NCI-H446 treated with DMSO at 0.1 percent for 48 hours (cell line): Measurements from ENCODE around the gene PCSK2.

Experiments
- DNase-seq: peaks from one replicate; lab custom pipeline; 2025; lab: John Stamatoyannopoulos, UW

Gene PCSK2

DNA sequence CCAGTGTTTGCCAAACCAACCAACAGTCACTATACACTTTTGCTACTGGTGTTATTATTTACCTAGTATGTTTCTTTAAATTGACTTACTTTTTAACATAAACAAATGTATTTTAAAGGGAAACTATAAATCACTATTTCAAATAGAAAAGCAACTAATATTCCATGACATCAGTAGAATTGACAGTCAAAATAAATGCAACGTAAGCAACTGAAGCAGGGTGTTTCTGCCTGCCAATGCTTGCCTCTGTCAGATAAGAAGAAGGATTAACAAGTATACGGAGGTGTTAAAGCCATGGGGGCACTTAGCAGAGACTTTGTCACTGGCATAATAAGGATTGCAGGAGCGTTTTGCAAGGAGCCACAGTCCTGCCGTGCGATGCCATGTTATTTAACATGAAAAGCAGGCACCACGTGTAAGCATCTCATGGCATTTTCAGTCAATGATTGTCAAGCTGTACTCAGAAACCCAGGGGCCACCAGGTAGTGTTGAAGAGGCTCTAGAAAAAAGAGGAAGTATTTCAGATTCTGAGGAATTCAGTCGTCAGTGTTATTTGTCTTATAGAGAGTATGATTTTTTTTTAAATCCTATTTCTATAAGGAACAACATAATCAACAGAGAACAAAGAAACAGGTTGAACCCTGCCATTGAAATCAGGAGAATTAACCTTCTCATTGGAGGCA lies 172.6 kb downstream of the PCSK2 start:
- no peak for DNase-seq

DNA sequence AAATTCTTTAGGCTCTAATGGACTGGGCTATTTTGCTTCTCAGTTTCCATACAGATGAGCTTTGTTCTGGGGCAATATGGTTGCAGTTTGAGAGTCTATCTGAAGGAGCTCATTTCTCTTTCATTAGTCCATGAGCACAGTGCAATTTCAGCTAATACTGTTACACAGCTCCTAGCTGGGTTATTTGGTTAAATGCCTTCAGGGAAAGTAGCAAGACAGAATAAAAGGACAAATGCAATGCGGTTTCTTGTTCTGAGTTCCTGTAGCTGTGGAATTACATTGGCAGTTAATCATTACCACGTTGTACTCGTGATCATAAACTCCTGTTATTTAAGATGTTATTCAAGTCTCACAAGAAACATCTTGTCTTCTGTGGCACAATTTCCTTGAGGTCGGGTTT lies 176.6 kb downstream of the PCSK2 start:
- DNase-seq = no peak

DNA sequence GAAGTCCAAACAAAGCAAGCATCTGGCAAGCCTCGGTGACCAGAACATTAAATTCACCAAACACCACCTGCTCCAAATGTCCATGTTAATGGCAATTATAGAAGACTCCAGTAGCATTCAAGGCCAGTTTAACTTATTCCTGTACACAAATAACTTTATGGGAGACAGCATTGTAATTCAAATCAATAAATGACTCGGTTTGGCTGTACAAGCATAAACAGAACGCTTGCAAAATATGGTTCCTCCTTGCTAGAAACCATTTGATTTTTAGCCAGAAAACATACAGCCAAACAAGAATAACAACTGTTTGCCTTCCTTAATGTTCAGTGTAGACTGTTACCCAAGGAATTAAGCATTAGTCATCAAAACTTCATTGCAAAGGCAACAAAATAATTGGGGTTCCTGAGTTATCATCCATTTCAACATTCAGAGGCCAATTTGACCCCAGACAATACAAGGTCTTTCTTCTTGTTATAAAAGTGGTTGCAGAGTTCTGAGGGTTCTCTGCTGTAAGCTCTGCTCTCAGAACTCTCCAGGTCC lies 179.3 kb downstream of the PCSK2 start:
- DNase-seq = peak; percentile 88

DNA sequence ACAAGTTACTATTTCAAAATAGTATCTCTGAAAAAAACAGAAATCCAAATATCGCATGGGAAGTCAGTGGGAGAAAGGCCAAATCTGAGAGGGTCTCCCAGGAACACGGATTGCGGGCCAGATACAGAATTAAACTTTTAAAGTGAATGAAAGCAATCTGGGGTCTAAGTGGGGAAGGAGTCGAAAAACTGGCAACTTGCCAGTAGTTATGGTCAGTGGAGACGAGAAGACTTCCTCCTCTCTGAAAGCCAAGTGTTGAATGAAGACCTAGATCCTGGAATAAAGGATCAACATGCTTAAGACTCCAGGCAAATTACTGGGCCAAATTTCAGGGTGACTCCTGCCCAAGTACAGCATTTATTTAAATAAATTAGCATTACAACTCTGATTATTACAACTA lies 180.7 kb downstream of the PCSK2 start:
- DNase-seq = no peak

DNA sequence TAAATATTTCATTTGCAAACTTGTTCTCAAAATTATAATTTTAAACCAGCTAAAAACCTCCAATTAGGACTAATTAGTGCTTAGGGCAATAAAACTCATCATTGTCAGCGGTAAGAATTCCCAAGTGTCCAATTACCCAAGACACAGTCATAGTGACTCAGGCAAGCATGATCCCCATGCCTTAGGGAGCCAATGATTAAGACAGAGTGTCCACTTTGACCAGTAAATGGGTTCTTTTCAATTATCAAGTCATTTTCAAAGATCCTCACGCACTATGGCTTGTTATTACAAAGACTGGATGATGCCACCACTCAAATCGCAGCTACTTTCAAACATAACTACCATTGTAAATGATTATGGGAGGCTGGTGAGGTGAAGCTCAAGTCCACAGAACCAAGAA lies 190.4 kb downstream of the PCSK2 start:
- no peak for DNase-seq

DNA sequence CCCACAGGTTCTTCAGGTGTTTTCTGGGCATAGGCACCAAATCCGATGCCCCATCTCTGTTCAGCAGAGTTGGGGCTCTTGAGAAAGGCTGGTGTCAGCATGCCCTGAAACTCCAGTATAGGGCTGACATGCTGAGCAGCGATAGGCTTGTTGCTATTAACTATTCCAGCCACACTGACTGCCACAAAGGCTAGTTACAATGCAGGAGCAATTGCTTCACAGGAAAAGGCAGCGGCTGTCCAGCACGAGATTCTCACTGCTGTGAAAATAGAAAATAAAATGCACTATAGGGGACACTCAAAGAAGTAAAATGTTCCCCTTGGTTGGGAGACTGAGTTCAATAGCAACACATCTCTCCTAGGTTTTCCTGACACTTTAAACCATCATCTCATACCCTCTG lies 191.9 kb downstream of the PCSK2 start:
- no peak for DNase-seq

DNA sequence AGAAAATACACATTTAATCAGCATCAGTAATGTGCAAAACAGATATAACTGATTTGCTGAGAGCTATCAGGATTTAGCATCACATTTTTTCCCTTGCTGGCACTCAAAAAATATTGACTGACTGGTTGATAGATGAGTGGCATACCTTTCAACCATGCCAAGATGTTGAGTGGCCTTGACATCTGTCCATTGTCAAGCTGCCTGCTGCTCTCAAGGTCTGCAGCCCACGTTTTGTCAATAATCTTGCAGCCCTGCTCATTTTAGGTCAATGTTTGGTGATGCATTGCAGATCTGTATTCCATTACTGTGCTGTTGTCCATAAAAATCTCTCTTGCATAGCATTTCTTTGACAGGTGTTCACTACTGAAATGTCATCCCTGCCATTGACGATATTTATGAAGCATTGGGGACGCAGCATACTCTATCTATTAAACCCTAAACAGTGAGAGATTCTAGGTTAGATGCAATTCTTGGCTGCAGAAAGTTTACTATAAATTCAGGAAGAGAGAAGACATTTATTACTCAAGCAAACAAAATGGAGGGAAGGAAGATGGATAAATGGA lies 192.7 kb downstream of the PCSK2 start:
- peak; percentile 70 for DNase-seq

DNA sequence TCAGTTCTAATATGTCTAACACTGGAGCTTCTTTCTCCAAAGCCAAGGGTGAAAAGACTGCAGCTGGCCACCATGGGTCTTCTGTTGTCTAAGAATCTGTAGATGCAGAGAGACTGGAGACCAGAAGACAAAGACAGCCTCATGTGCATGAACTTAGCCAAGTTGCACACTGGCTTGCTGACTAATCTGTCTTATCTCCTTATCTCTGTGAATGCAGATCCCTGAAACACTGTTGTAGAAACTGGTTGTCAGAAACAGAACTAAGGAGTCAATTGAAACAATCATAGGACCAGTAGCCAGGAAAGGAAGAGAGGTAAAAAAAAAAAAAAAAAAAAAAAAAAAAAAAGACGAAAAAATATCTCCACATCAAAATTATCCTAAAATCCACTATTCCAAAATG lies 194.7 kb downstream of the PCSK2 start:
- no peak for DNase-seq

DNA sequence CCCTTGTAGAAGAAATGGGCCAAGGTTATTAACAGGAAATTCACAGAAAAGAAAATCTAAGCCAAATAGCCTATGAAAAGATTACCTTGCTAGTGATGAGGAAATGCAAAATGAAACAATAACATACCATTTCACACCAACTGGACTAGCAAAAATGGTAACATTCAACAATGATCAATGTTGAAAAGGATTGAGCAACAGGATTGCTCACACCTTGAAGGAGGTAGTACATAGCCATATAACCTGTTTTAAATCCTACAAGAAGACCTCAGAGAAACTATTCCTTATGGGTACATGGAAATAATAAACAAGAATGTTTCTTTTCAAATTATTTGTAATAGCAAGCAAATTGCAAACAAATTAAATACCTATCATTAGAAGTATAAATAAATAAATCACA lies 196.9 kb downstream of the PCSK2 start:
- no peak for DNase-seq

DNA sequence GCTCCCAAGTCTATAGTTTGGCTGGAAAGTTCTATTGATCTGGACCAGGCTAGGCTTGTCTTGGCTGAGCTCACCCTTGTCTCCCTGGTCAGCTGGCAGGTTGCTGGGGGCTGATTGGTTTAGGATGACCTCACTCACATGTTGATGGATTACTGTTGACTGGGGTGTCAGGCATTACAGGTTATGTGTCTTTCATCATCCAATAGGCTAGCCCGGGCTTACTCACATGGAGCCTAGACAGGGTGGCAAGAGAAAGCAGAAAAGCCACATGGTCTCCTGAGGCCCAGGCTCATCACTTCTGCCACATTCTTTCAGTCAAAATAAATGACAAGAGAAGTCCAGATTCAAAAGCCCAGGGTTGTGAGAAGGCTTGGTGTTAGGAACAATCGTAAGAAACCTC lies 200.8 kb downstream of the PCSK2 start:
- no peak for DNase-seq

DNA sequence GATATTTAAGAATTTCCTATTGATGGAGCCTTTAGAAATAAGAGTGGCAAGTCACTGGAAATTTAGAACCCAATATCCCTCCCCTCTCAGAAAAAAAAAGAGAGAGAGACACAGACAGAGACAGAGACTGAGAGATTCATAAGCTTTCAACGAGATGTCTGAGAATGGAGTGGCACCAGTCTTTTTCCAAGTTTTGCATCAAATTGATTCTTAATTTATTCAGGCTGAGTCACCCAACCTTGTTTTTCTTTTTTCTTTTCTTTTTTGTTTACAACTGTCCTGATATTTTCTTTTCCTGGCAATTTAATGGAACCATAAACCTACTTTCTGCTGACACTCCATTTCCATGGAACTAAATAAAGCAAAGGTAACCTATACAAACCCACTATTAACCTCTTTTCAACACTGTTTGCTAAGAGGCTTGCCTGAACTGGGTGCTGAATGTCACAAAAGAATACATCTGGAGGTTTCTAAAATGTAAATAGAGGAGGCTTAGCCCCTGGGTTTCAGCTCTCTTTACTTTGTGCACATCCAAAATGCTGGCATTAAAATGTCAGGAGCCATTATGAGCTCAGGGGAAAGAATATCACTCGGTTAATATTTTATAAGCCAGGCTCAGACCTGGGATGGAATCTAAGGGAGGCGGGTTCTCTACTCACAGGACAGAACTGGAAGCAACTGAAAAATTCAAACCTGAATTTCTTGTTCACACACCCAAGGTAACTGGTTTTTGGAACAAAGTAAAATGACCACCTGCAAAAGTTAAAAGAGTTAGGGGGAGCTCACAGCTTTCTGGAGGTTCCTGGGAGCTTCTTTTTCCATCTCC lies 203.5 kb downstream of the PCSK2 start:
- no peak for DNase-seq

DNA sequence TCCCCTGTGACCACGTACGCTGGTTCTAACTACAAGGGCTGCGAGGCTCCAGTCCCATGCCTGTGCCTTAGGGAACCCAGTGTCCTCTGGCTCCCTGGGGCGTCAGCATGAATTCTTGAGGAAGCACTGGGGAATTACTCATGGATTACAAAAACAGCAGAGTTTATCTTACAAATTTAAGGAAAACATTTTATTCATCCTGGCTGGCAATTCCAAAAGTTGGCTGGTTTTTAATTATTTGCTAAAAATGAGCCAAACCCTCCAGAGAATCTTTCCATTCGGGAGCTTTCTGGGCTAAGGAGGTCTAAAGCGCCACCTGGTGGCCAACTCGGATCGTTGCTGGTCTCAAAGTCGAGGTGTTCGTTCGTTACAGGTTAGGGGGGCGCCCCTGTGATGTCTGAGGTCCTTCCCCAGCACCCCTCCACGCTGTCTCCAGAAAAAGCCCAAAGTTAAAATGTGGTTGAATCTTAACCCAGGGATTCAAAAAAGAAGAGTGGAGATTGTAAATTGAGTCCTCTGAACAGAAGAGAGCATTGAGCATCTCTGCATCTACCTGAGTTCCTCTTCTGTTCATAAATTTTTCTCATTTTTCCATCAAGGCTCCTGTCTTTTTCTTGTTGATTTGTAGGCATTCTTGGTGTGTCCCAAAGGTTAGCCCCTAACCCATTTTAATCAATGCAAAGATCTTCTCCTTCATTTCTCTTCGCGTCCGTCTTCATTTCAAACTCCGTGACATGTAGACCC lies 205.0 kb downstream of the PCSK2 start:
- DNase-seq = peak; percentile 46

DNA sequence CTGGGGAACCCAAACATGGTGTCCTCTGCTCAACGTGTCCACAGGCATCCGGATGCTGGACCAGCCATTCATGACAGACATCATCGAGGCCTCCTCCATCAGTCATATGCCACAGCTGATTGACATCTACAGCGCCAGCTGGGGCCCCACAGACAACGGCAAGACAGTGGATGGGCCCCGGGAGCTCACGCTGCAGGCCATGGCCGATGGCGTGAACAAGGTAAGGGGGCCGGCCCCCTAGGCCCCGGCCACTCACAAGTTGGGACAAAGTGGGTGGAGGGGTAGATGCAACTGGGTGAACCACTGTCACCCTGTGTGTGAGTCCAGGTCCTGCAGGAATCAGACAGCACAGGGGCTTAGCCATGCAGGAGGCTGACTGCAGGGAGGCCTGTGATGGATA lies 209.8 kb downstream of the PCSK2 start:
- no peak for DNase-seq

DNA sequence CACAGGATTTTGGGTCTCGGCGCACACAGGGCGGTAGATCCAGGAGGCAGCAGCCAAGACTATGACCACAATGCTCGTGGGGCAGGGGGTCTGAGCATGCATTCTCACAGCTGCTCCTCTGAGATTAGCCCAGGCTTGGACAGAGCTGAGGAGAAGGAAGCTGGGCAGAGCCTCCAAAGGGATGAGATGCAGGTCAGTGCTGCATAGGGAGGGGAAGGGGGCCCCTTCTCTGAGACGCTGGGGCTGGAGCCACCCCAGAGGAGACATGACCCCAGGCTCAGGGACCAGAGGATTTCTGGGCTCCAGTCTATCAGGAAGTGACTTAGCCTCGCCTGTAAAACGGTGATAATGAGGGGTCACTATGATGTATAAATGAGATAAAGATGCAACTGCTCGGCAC lies 210.4 kb downstream of the PCSK2 start:
- no peak for DNase-seq

DNA sequence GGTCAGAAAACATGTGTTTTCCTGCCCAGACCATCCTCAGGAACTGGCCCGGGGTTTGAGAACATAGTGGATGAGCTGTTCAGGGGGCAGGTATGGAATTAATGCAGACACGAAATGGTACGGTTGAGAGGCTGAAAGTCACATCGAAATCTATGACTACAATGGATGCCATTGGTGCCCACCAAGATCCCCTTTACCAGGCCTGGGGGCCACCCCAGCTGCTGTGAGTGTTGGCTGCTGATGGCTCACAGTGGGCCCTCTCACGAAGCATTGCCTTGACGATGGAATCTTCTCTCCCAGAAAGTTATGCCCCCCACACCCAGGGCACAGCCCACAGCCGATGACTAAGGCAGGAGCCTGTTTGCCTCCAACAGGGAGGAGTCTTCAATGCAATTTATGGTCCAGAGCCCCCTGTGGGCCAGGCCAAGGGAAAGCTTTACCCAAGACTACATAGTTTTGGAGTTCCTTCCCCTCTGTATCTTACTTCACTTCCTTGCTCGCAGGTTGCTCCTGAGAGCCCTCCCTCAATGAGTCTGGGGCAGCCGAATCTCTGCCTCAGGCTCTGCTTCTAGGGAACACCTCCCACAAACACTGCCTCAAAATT lies 211.7 kb downstream of the PCSK2 start:
- DNase-seq = no peak

DNA sequence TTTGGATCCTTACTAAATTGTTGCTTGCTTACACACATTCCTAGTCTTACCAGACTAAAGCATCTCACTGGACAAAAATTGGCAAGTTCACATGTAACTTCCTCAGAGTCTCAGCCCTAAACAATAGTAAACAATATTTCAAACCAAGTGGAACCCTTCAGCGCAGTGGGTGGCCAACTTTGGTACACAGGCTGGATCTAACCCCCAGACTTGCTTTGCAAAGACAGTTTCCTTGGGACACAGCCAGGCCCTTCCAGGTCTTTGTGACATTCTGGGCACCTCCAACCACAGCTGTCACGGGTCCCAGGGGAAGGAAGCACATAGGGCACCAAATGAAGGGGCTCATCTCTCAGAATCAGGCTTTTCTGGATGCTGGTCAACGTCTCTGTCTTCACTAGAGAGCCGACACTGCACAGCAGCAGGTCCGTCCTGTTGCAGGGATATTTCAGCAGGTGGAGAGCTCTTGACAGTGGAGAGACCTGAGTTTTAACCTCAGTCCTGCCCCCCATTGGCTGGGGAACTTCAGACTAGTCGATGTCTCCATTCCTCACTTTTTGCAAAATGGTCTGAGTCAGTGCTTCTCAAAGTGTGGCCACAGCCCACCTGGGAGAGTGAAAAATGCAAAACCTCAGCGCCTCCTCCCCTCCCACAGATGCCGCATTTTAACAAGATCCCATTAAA lies 212.9 kb downstream of the PCSK2 start:
- DNase-seq = no peak

DNA sequence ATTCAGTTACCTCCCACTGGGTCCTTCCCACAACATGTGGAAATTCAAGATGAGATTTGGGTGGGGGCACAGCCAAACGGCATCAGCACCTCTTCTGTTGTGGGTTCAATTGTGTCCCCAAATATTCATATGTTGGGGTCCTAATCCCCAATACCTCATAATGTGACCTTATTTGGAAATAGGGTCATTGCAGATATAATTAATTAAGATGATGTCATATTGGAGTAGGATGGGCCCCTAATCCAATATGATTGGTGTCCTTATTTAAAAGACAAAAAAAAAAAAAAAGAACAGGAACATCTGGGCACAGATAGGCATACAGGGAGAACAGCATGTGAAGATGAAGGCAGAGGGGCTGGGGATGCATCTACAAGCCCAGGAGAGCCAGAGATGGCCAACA lies 214.9 kb downstream of the PCSK2 start:
- DNase-seq = no peak

DNA sequence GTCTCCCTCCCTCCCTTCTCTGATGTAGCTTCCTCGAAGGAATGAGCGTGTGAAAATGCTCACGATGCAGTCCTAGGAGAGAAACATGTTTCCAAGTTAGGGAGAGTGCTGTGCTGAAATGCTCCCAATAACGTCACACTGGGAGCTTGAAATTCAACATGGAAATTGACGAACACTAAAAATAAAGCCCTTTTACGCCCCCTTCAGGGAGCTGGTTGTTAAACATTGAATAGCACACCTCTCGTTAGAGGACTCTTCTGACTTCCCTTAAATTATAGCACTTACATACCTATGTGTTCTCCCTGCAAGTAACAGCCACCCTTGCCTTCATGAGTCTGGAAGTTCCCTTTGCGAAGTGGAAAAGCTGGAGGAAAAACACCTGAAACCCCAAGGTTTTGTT lies 215.7 kb downstream of the PCSK2 start:
- no peak for DNase-seq

DNA sequence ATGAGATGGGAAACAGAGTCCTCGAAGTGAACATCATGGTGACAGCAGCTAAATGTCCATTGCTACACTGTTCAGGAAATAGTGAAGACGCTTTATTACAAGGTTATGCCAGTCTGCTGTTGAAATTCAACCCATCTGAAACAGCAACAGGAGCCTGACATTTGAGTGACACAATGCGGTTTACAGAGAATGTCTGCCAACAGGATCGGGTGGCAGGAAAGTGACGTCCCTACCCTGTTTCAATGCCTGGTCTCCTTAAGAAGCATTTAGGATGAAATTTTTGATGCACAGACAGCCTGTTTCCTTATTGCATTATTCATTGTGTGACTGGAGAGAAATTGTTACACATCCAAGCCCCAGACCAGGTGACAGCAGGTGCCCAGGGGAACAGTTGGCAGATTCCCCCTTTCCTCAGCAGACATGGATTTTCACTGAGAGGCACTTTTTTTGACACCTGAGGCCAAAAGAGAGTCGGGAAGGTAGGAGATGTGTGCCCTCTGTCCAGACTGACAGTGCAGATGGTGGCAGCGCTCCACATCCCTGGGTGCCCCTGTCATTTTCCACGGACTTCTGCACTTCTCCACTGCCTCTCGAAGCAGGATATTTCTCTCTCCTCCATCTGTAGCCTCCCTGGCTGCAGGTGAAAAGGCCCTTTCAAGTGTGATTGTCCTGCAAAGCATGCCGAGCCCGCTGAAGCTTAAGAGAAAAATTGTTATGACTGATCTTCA lies 216.5 kb downstream of the PCSK2 start:
- DNase-seq = no peak

DNA sequence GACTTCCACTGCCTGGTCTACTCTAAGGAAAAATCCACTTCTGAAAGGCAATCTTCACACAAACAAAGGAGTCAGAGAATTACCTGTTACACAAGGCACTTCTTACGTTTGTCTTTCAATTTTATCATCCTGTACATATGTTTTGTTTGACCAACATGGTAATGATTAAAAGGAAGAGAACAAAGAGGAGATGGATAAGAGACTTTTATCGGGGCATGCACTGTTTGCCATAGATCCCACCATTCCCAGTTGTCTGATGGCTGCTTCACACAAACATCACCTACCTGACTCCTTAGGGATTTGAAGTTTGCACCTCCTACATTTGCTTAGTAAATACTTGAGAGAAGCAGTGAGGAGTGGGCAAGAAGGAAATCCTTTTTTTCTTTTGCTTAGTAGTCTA lies 217.3 kb downstream of the PCSK2 start:
- DNase-seq = no peak

DNA sequence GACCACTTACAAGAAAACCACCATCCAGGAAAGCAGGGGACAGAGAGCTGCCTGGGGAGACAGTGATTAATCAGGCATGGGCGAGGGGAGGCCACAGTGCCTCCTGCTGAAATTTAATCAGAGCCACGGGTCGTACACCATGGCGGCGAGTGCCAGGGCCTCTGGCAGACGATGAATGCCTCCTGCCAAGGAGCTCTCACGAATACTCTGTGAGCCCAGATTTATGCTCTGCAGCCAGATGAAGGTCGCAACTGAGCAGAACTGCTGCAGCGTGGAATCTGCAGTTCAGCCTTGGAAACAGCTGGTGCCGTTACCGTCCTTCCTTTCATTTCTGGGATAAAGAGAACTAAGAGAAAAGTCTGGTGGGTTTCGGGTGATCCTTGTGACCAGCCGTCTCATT lies 218.7 kb downstream of the PCSK2 start:
- DNase-seq = peak; percentile 76
